ENCODE results near the gene RPSA.

The RPSA gene

DNA sequence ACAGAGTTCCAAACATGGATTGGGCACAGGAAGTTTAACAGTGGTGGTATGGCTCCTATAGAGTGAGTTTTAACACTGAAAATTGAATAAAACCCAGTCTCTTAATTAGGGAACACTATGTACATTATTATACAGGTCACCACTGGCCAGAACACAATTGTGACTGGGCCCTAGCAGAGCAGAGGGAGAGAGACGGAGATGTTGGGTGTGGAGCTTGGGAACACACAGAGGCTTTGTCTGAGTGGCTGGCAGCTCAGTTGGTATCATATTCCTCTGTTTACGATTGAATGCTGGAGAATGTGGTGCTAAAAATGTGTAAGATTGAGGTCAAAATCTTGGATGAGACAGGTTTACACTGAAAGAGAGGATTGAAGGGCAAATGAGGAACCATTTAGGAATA lies 54.2 kb downstream of the RPSA start:
- FAIRE-seq = no peak
